PFSK-1 (cell line): ENCODE measurements around the gene RALGDS.

ENCODE experiments used
- POLR2AphosphoS5 ChIP-seq: IDR thresholded peaks from 2 replicates; pipeline ENCODE4 v1.6.1; 2012; ENCODE audit warnings: low read depth, mild to moderate bottlenecking, control low read depth, low read length, moderate library complexity
- SIN3A ChIP-seq: IDR thresholded peaks from 2 replicates; pipeline ENCODE4 v1.6.1; 2012; ENCODE audit warnings: mild to moderate bottlenecking, low read length, moderate library complexity, borderline replicate concordance; ENCODE audit not compliant: insufficient read depth
- TAF1 ChIP-seq: IDR thresholded peaks from 2 replicates; pipeline ENCODE4 v1.6.1; 2012; ENCODE audit warnings: low read length, control low read depth, borderline replicate concordance; ENCODE audit not compliant: insufficient read depth
- TF ChIP-seq, protein P1 (sequence below), 2 experiments: IDR thresholded peaks; 2 replicates each; pipeline versions ENCODE4 v1.6.1 to v1.8.0; 2011 to 2012; ENCODE audit warnings: low read depth in 2 of 2, low read length in 2 of 2, control low read depth in 1 of 2, inconsistent platforms in 1 of 2, mild to moderate bottlenecking in 1 of 2, moderate library complexity in 1 of 2; ENCODE audit not compliant: insufficient read depth in 1 of 2

DNA sequence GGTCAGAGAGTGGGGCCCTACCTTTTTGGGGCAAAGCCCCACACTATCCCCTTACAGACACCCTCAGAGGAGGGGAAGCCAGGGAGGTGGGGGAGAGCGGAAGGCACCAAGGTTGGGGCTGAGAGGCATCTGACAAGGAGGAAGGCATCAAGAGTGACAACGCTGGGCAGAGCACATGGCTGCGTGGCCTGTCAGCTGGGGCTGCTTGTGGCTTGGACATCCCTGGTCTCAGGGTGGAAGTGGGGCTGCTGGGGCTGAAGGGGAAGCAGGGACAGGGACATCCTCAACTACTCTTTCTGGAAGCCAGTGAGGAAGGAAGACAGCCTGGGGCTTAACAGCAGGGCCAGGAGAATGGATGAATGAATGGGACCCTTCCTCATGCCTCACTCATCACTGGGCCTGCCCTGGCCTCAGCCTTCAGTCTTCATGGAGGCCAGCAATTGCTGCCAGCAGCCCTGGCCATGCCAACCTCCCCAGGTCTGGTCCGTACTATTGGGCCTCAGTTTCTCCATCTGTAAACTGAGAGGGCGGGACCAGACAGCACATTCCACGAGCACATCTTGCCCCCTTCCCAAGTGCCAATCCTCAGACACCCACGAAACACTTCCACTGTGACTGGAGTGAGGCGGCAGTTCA, 993 bp upstream of the RALGDS start:
- TF ChIP-seq POLR2AphosphoS5 (no peak), SIN3A (no peak), TAF1 (no peak)
- TF ChIP-seq, protein P1, sequence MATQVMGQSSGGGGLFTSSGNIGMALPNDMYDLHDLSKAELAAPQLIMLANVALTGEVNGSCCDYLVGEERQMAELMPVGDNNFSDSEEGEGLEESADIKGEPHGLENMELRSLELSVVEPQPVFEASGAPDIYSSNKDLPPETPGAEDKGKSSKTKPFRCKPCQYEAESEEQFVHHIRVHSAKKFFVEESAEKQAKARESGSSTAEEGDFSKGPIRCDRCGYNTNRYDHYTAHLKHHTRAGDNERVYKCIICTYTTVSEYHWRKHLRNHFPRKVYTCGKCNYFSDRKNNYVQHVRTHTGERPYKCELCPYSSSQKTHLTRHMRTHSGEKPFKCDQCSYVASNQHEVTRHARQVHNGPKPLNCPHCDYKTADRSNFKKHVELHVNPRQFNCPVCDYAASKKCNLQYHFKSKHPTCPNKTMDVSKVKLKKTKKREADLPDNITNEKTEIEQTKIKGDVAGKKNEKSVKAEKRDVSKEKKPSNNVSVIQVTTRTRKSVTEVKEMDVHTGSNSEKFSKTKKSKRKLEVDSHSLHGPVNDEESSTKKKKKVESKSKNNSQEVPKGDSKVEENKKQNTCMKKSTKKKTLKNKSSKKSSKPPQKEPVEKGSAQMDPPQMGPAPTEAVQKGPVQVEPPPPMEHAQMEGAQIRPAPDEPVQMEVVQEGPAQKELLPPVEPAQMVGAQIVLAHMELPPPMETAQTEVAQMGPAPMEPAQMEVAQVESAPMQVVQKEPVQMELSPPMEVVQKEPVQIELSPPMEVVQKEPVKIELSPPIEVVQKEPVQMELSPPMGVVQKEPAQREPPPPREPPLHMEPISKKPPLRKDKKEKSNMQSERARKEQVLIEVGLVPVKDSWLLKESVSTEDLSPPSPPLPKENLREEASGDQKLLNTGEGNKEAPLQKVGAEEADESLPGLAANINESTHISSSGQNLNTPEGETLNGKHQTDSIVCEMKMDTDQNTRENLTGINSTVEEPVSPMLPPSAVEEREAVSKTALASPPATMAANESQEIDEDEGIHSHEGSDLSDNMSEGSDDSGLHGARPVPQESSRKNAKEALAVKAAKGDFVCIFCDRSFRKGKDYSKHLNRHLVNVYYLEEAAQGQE (IDR thresholded peaks at IDR 0.05; ENCODE audit: insufficient read depth in 1 of 2, low read depth in 2 of 2, low read length in 2 of 2) = no peak
